PC-9 (cell line): ENCODE measurements around the gene CST4.

Experiments used
- CTCF ChIP-seq: fragments of 200-600 bp; sonication (generic); conservative IDR thresholded peaks from 2 replicates; pipeline ENCODE4 v1.6.1; 2017; ENCODE audit warnings: mixed run types, antibody characterized with exemption, mild to moderate bottlenecking, moderate library complexity
- EZH2 ChIP-seq: fragments of 200-600 bp; sonication (generic); IDR thresholded peaks from 2 replicates; pipeline ENCODE4 v1.8.0; 2017; ENCODE audit warnings: antibody characterized with exemption, low read depth

- TF ChIP-seq CTCF: no peak
- no peak for TF ChIP-seq EZH2
Observed at GRCh38 chr20:23667666-23668065, 21.2 kb downstream of the CST4 start.
